ENCODE results near the gene MED13L.

MED13L gene

GRCh38 chr12:116074686-116075085, 202.8 kb downstream of the MED13L start:
- H3K9me2 ChIP-seq (replicated peaks; ENCODE audit: insufficient read depth, low read length): no peaks in the 10 kb centered on the region
- H3K4me3 ChIP-seq (ENCODE audit: insufficient read depth, low read length, poor library complexity, severe bottlenecking): no peak overlapping the region
- H3K9me3 ChIP-seq (ENCODE audit: insufficient read depth, low read length): no peaks in the 10 kb centered on the region
- H3K36me3 ChIP-seq (ENCODE audit: low read length): no peaks in the 10 kb centered on the region
- no peak overlapping the region for H3K27ac ChIP-seq (ENCODE audit: low read depth, low read length)
- H3K27me3 ChIP-seq (ENCODE audit: low read length): no peaks in the 10 kb centered on the region
- no peak overlapping the region for H3K4me2 ChIP-seq (ENCODE audit: low read depth, low read length, poor library complexity, severe bottlenecking)
- no peak for TF ChIP-seq CTCF (IDR thresholded peaks at IDR 0.05; ENCODE audit: insufficient read depth, low read length, poor library complexity, severe bottlenecking)
- no peak for TF ChIP-seq EZH2phosphoT487 (conservative IDR thresholded peaks at IDR 0.05; ENCODE audit: low read length)
- no peaks in the 10 kb centered on the region for H3F3A ChIP-seq (ENCODE audit: insufficient read depth)
- no peak overlapping the region for H3K9ac ChIP-seq (ENCODE audit: low read length)
- no peaks in the 10 kb centered on the region for H3K79me2 ChIP-seq (ENCODE audit: insufficient read depth, low read length)
- no peaks in the 10 kb centered on the region for H4K20me1 ChIP-seq (ENCODE audit: low read depth, low read length)
- no peak overlapping the region for H2AFZ ChIP-seq (ENCODE audit: low read depth, low read length, severe bottlenecking)

- Histone ChIP-seq H3K27me3 (ENCODE audit: low read length) (no peaks in the 10 kb centered on the region), H3F3A (ENCODE audit: insufficient read depth) (no peaks in the 10 kb centered on the region), H3K9me2 (replicated peaks; ENCODE audit: insufficient read depth, low read length) (no peaks in the 10 kb centered on the region), H3K36me3 (ENCODE audit: low read length) (no peaks in the 10 kb centered on the region), H3K9me3 (ENCODE audit: insufficient read depth, low read length) (no peaks in the 10 kb centered on the region), H3K27ac (ENCODE audit: low read depth, low read length) (no peak overlapping the region), H3K79me2 (ENCODE audit: insufficient read depth, low read length) (no peaks in the 10 kb centered on the region), H3K9ac (ENCODE audit: low read length) (no peak overlapping the region), H3K4me2 (ENCODE audit: low read depth, low read length, poor library complexity, severe bottlenecking) (no peak overlapping the region), H3K4me3 (ENCODE audit: insufficient read depth, low read length, poor library complexity, severe bottlenecking) (no peak overlapping the region), H4K20me1 (ENCODE audit: low read depth, low read length) (no peaks in the 10 kb centered on the region), H2AFZ (ENCODE audit: low read depth, low read length, severe bottlenecking) (no peak overlapping the region)
- TF ChIP-seq CTCF (IDR thresholded peaks at IDR 0.05; ENCODE audit: insufficient read depth, low read length, poor library complexity, severe bottlenecking) (no peak), EZH2phosphoT487 (conservative IDR thresholded peaks at IDR 0.05; ENCODE audit: low read length) (no peak)
These were observed 205.8 kb downstream of the MED13L start for GRCh38 chr12:116071555-116072230.

GRCh38 chr12:116070444-116070843, 207.0 kb downstream of the MED13L start:
- H3K4me3 ChIP-seq (ENCODE audit: insufficient read depth, low read length, poor library complexity, severe bottlenecking): no peak overlapping the region
- H3K4me2 ChIP-seq (ENCODE audit: low read depth, low read length, poor library complexity, severe bottlenecking): no peak overlapping the region
- H3K9ac ChIP-seq (ENCODE audit: low read length): no peak overlapping the region
- H3K27ac ChIP-seq (ENCODE audit: low read depth, low read length): no peak overlapping the region
- H4K20me1 ChIP-seq (ENCODE audit: low read depth, low read length): no peaks in the 10 kb centered on the region
- no peaks in the 10 kb centered on the region for H3K27me3 ChIP-seq (ENCODE audit: low read length)
- H3K9me3 ChIP-seq (ENCODE audit: insufficient read depth, low read length): no peaks in the 10 kb centered on the region
- no peaks in the 10 kb centered on the region for H3K9me2 ChIP-seq (replicated peaks; ENCODE audit: insufficient read depth, low read length)
- H3F3A ChIP-seq (ENCODE audit: insufficient read depth): no peaks in the 10 kb centered on the region
- no peaks in the 10 kb centered on the region for H3K79me2 ChIP-seq (ENCODE audit: insufficient read depth, low read length)
- H2AFZ ChIP-seq (ENCODE audit: low read depth, low read length, severe bottlenecking): no peak overlapping the region
- TF ChIP-seq CTCF (IDR thresholded peaks at IDR 0.05; ENCODE audit: insufficient read depth, low read length, poor library complexity, severe bottlenecking) (no peak), EZH2phosphoT487 (conservative IDR thresholded peaks at IDR 0.05; ENCODE audit: low read length) (no peak)
- H3K36me3 ChIP-seq (ENCODE audit: low read length): no peaks in the 10 kb centered on the region

All from SU-DHL-6 (cell line).